IMR-90 (cell line): Measurements from ENCODE around the gene ARAP2. TPM values are rescaled to one million over a fixed set of nuclear protein-coding genes. Genes with fewer than 3 reads are reported as not detected.

Source experiments
- ATAC-seq: fragments of 200-7000 bp; cut with Tn5 transposase; 2 replicates; pipeline ENCODE4 v1.9.1; 2020; ENCODE audit warnings: low read depth, mild to moderate bottlenecking, moderate library complexity
- BruUV-seq: library from RNA; stranded (reverse); fragments of 400-500 nt; replicated peaks from 2 replicates; lab custom pipeline; 2021; lab: Mats Ljungman, UMichigan
- CTCF ChIA-PET: fragments of 300-600 bp; formaldehyde crosslinking; extraction: SDS; loops from one replicate; lab custom pipeline; 2021; ENCODE audit warnings: antibody characterized with exemption; lab: Yijun Ruan, JAX
- POLR2A ChIA-PET: fragments of 300-600 bp; sonication (Branson Sonifier 250); formaldehyde crosslinking; loops from one replicate; lab custom pipeline; 2022; ENCODE audit warnings: antibody characterized with exemption; ENCODE audit not compliant: unreplicated experiment; lab: Charles Lee
- DNase-seq: peaks from one replicate; pipeline ENCODE4 v3.0.0; 2013
- H2AFZ ChIP-seq: replicated peaks from 2 replicates; pipeline ENCODE3; 2013; ENCODE audit warnings: low read length, mild to moderate bottlenecking; ENCODE audit not compliant: poor library complexity
- H2AK5ac ChIP-seq: 2 replicates; pipeline ENCODE4 v1.6.1; 2013; ENCODE audit warnings: low read depth, low read length, inconsistent platforms
- H2AK9ac ChIP-seq: replicated peaks from 2 replicates; pipeline ENCODE3; 2013; ENCODE audit warnings: mild to moderate bottlenecking, low read depth, low read length, moderate library complexity; ENCODE audit not compliant: poor library complexity
- H2BK120ac ChIP-seq: 2 replicates; pipeline ENCODE4 v1.6.1; 2013; ENCODE audit warnings: low read depth, low read length, inconsistent platforms
- H2BK15ac ChIP-seq: 3 replicates; pipeline ENCODE4 v1.6.1; 2013; ENCODE audit warnings: low read depth, low read length, inconsistent platforms
- H2BK20ac ChIP-seq: 2 replicates; pipeline ENCODE4 v1.6.1; 2013; ENCODE audit warnings: low read depth, mild to moderate bottlenecking, inconsistent platforms, low read length, moderate library complexity
- H2BK5ac ChIP-seq: 2 replicates; pipeline ENCODE4 v1.6.1; 2013; ENCODE audit warnings: mild to moderate bottlenecking, low read depth, low read length, inconsistent platforms; ENCODE audit not compliant: poor library complexity, severe bottlenecking
- H3K14ac ChIP-seq: replicated peaks from 2 replicates; pipeline ENCODE4 v1.6.1; 2013; ENCODE audit warnings: low read depth, low read length, inconsistent platforms
- H3K18ac ChIP-seq: 2 replicates; pipeline ENCODE4 v1.6.1; 2013; ENCODE audit warnings: low read depth, low read length, control low read depth
- H3K23ac ChIP-seq: 2 replicates; pipeline ENCODE4 v1.6.1; 2013; ENCODE audit warnings: low read depth, low read length, inconsistent platforms
- H3K27ac ChIP-seq: 2 replicates; pipeline ENCODE4 v1.5.1; 2013; ENCODE audit warnings: mild to moderate bottlenecking, control low read depth, low read length; ENCODE audit not compliant: insufficient read depth
- H3K27me3 ChIP-seq: 2 replicates; pipeline ENCODE4 v1.6.1; 2013; ENCODE audit warnings: low read length; ENCODE audit not compliant: control insufficient read depth, insufficient read depth
- H3K36me3 ChIP-seq: 2 replicates; pipeline ENCODE4 v1.6.1; 2013; ENCODE audit warnings: low read length, mixed read lengths; ENCODE audit not compliant: control insufficient read depth, insufficient read depth
- H3K4ac ChIP-seq: 2 replicates; pipeline ENCODE4 v1.6.1; 2013; ENCODE audit warnings: low read depth, low read length, inconsistent platforms
- H3K4me1 ChIP-seq: 2 replicates; pipeline ENCODE4 v1.6.1; 2013; ENCODE audit warnings: low read length, mixed read lengths; ENCODE audit not compliant: control insufficient read depth, insufficient read depth
- H3K4me2 ChIP-seq: 2 replicates; pipeline ENCODE4 v1.6.1; 2013; ENCODE audit warnings: low read depth, mild to moderate bottlenecking, control low read depth, low read length, moderate library complexity
- H3K4me3 ChIP-seq: 2 replicates; pipeline ENCODE4 v1.5.1; 2013; ENCODE audit warnings: low read depth, mild to moderate bottlenecking, control low read depth, low read length, moderate library complexity; ENCODE audit not compliant: insufficient read depth
- H3K56ac ChIP-seq: 2 replicates; pipeline ENCODE4 v1.6.1; 2013; ENCODE audit warnings: low read length, inconsistent platforms; ENCODE audit not compliant: insufficient read depth; ENCODE audit errors: extremely low read depth
- H3K79me1 ChIP-seq, 2 experiments: 2 replicates each; pipeline ENCODE4 v1.6.1; 2013; ENCODE audit warnings: low read length in 2 of 2, inconsistent platforms in 1 of 2, low read depth in 1 of 2
- H3K9ac ChIP-seq: 2 replicates; pipeline ENCODE4 v1.6.1; 2013; ENCODE audit warnings: low read depth, low read length, control low read depth
- H3K9me1 ChIP-seq: 2 replicates; pipeline ENCODE4 v1.6.1; 2013; ENCODE audit warnings: low read length, inconsistent platforms; ENCODE audit not compliant: insufficient read depth
- H3K9me3 ChIP-seq: 2 replicates; pipeline ENCODE4 v1.6.1; 2013; ENCODE audit warnings: low read length; ENCODE audit not compliant: control insufficient read depth, insufficient read depth
- H4K20me1 ChIP-seq: 2 replicates; pipeline ENCODE4 v1.6.1; 2013; ENCODE audit warnings: low read length, inconsistent platforms; ENCODE audit not compliant: insufficient read depth
- H4K5ac ChIP-seq: 2 replicates; pipeline ENCODE4 v1.6.1; 2013; ENCODE audit warnings: mild to moderate bottlenecking, low read depth, low read length, control low read depth
- H4K8ac ChIP-seq, 2 experiments: 2 replicates each; pipeline ENCODE4 v1.6.1; 2013; ENCODE audit warnings: low read depth in 2 of 2, low read length in 2 of 2, control low read depth in 1 of 2, inconsistent platforms in 1 of 2
- H4K91ac ChIP-seq: 2 replicates; pipeline ENCODE4 v1.6.1; 2013; ENCODE audit warnings: low read depth, low read length, inconsistent platforms; ENCODE audit not compliant: insufficient read depth
- BHLHE40 ChIP-seq: fragments of 150-350 bp; IDR thresholded peaks from 2 replicates; pipeline ENCODE4 v1.6.1; 2016; ENCODE audit warnings: mild to moderate bottlenecking, low read depth, low read length
- CEBPB ChIP-seq: IDR thresholded peaks from 2 replicates; pipeline ENCODE4 v1.6.1; 2012; ENCODE audit warnings: low read depth, low read length, improper control_type of control experiment
- CHD1 ChIP-seq: IDR thresholded peaks from 2 replicates; pipeline ENCODE4 v1.6.1; 2012; ENCODE audit warnings: low read depth, low read length, improper control_type of control experiment
- CTCF ChIP-seq: conservative IDR thresholded peaks from 2 replicates; pipeline ENCODE4 v1.5.1; 2012; ENCODE audit warnings: mild to moderate bottlenecking, low read depth, low read length, improper control_type of control experiment
- ELK1 ChIP-seq: fragments of 150-350 bp; IDR thresholded peaks from 2 replicates; pipeline ENCODE4 v1.6.1; 2016; ENCODE audit warnings: low read depth, mild to moderate bottlenecking, low read length, moderate library complexity, borderline replicate concordance
- FOS ChIP-seq: fragments of 150-350 bp; IDR thresholded peaks from 2 replicates; pipeline ENCODE4 v1.6.1; 2016; ENCODE audit warnings: low read depth, low read length
- MAFK ChIP-seq: IDR thresholded peaks from 2 replicates; pipeline ENCODE4 v1.6.1; 2012; ENCODE audit warnings: low read depth, low read length, improper control_type of control experiment
- MAZ ChIP-seq: IDR thresholded peaks from 2 replicates; pipeline ENCODE4 v1.6.1; 2012; ENCODE audit warnings: low read depth, mild to moderate bottlenecking, low read length, improper control_type of control experiment, moderate library complexity, borderline replicate concordance
- MXI1 ChIP-seq: IDR thresholded peaks from 2 replicates; pipeline ENCODE4 v1.6.1; 2012; ENCODE audit warnings: low read depth, mild to moderate bottlenecking, low read length, moderate library complexity, borderline replicate concordance
- NFE2L2 ChIP-seq: fragments of 150-350 bp; IDR thresholded peaks from 2 replicates; pipeline ENCODE4 v1.6.1; 2016; ENCODE audit warnings: low read depth, mild to moderate bottlenecking, low read length
- POLR2A ChIP-seq: IDR thresholded peaks from 2 replicates; pipeline ENCODE4 v1.6.1; 2012; ENCODE audit warnings: mild to moderate bottlenecking, low read depth, low read length
- RAD21 ChIP-seq: IDR thresholded peaks from 2 replicates; pipeline ENCODE4 v1.6.1; 2012; ENCODE audit warnings: low read length, improper control_type of control experiment
- RCOR1 ChIP-seq: IDR thresholded peaks from 2 replicates; pipeline ENCODE4 v1.6.1; 2012; ENCODE audit warnings: mild to moderate bottlenecking, low read length, improper control_type of control experiment; ENCODE audit not compliant: insufficient replicate concordance
- RFX5 ChIP-seq: IDR thresholded peaks from 2 replicates; pipeline ENCODE4 v1.8.0; 2012; ENCODE audit warnings: low read depth, mild to moderate bottlenecking, low read length, moderate library complexity
- SMC3 ChIP-seq: fragments of 150-350 bp; IDR thresholded peaks from 2 replicates; pipeline ENCODE4 v1.6.1; 2016; ENCODE audit warnings: low read depth, mild to moderate bottlenecking, antibody characterized with exemption, low read length, moderate library complexity
- USF2 ChIP-seq: fragments of 150-350 bp; IDR thresholded peaks from 2 replicates; pipeline ENCODE4 v1.6.1; 2017; ENCODE audit warnings: mild to moderate bottlenecking, antibody characterized with exemption, low read length, low read depth
- WGBS, 2 experiments: methylation state at CpG; one replicate each; pipeline versions ENCODE4 v1.1.5 to v1.1.7; 2013; ENCODE audit warnings: missing lambda C conversion rate in 2 of 2; ENCODE audit not compliant: insufficient read length in 1 of 2; ENCODE audit errors: extremely low coverage in 2 of 2; 5-methylcytosine and 5-hydroxymethylcytosine counted together
- dilution Hi-C: fragments of 300-500 bp; cut with HindIII; formaldehyde crosslinking; loops from one replicate; pipeline ENCODE4 v1.14.3; 2018; ENCODE audit warnings: low sequenced_read_pairs; ENCODE audit not compliant: unreplicated experiment
- in situ Hi-C: fragments of 300-500 bp; cut with MboI; formaldehyde crosslinking; loops from 3 replicates; pipeline ENCODE4 v1.14.3; 2019; ENCODE audit warnings: low sequenced_read_pairs, inconsistent platforms, mixed read lengths
- intact Hi-C: fragments of 100-400 bp; cut with micrococcal nuclease; formaldehyde crosslinking; loops from 2 replicates; pipeline ENCODE4 v1.10.0; 2022
- polyA plus RNA-seq, 3 experiments: library from polyadenylated mRNA; depleted of rRNA; stranded (reverse); fragments of >200 nt; gene quantifications; 2 replicates each; pipeline ENCODE4 v1.2.3, GENCODE V29; 2012; ENCODE audit warnings: low replicate concordance in 1 of 3
- total RNA-seq: library from RNA; depleted of rRNA; stranded (reverse); fragments of >200 nt; gene quantifications from 2 replicates; pipeline ENCODE4 v1.2.3, GENCODE V29; 2012

The ARAP2 gene
- total and polyA plus RNA-seq, 2 of the 4 experiments (the other 2 are of a cell fraction), result 0.32 to 1.8 TPM

GRCh38 chr4:36285784-36286480 lies 41.6 kb upstream of the ARAP2 start:
- Histone ChIP-seq H3K23ac (no peak overlapping the region), H2BK20ac (no peak overlapping the region), H3K18ac (no peak overlapping the region), H3K27ac (no peak overlapping the region), H3K14ac (no peak overlapping the region), H3K9ac (no peak overlapping the region), H2AFZ (no peak overlapping the region), H3K4me2 (no peak overlapping the region), H3K9me1 (no peaks in the 10 kb centered on the region), H4K20me1 (no peaks in the 10 kb centered on the region), H3K9me3 (no peaks in the 10 kb centered on the region), H3K4me1 (no peaks in the 10 kb centered on the region), H2AK5ac (no peak overlapping the region), H3K4me3 (no peak overlapping the region), H4K91ac (no peak overlapping the region), H3K36me3 (no peaks in the 10 kb centered on the region), H2BK15ac (no peak overlapping the region), H3K4ac (no peak overlapping the region), H3K56ac (no peak overlapping the region), H3K27me3 (no peaks in the 10 kb centered on the region), H2BK5ac (no peak overlapping the region), H2AK9ac (no peak overlapping the region), H4K8ac (no peak overlapping the region), H3K79me1 (no peaks in the 10 kb centered on the region), H2BK120ac (no peak overlapping the region), H4K5ac (no peak overlapping the region)
- intact Hi-C loops, result no loop called here
- dilution Hi-C loops, result no loop called here
- no CpG with 5 or more reads among the region's 6 CpGs for WGBS, 2 experiments
- ATAC-seq (no peak), DNase-seq (no peak)
- CTCF ChIA-PET, result no interaction called here
- TF ChIP-seq CHD1 (no peak), MAFK (no peak), FOS (no peak), ELK1 (no peak), MXI1 (no peak), POLR2A (no peak), CEBPB (no peak), RAD21 (no peak), MAZ (no peak), SMC3 (no peak), RFX5 (no peak), USF2 (no peak), RCOR1 (no peak), CTCF (no peak), BHLHE40 (no peak), NFE2L2 (no peak)
- POLR2A ChIA-PET, result no interaction called here
- in situ Hi-C loops, result no loop called here
- no TSS peak for BruUV-seq
